ENCODE measurements around the gene TSC1.
"Not testable (repeated sequence)": the region's sequence is repeated elsewhere in the genome, so short reads cannot be mapped to it uniquely, and the experiment has no call there.

The TSC1 gene

DNA sequence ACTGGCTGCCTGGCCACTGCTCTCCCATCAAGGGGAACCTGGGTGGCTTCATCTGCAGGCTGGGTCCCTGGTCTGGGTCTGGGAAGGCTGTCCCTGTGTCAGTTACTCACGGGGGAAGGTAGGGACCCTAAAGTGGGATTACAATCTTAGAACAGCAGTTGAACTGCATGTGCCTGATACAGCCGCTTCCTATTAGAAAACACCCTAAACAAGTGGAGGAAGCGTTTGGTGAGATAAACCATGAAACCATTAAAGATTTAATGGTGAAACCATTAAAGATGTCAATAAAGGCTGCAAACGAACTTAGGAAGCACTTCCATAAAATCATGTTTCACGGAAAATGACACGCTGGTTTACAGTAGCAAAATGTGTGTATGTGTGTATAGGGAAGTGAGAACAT, 31.5 kb upstream of the TSC1 start:
- no peak for DNase-seq

DNA sequence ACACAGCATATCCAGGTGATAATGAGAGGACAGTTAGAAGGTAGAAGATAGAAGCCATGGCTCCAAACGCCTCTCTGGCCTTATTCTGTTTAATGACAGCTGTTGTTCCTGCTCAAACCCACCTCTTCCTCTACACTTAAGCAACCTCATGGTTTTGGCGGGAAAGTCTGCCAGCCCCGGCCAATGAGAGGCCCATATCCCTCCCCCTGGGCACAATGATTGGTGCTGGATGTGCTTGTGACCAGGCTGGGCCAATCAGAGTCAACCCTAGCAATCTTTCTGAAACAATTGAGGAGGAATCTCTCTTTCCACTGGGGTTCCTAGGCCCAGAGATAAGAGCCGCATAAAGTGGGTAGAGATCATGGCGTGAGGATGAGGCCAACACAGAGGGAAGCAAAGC, 29.3 kb upstream of the TSC1 start:
- DNase-seq, result no peak

DNA sequence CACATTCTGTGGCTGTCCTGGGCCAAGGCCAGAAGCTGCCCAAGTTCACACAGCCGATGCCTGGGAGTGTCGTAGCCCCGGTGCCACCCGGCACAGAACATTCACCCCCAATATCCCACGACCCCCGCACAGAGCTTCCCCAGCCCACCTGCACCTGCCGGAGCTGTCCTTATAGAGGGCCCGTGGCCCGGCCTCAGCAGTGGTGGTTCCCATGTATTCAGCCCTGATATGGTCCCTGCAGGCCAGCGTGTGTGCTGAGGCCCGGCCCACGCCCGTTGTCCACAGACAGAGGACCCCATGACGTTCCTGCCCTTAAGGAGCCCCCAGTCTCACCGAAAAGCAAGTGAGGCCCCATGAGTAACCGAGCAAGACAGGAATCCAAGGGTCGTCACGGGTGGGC, 28.8 kb upstream of the TSC1 start:
- DNase-seq, result no peak

DNA sequence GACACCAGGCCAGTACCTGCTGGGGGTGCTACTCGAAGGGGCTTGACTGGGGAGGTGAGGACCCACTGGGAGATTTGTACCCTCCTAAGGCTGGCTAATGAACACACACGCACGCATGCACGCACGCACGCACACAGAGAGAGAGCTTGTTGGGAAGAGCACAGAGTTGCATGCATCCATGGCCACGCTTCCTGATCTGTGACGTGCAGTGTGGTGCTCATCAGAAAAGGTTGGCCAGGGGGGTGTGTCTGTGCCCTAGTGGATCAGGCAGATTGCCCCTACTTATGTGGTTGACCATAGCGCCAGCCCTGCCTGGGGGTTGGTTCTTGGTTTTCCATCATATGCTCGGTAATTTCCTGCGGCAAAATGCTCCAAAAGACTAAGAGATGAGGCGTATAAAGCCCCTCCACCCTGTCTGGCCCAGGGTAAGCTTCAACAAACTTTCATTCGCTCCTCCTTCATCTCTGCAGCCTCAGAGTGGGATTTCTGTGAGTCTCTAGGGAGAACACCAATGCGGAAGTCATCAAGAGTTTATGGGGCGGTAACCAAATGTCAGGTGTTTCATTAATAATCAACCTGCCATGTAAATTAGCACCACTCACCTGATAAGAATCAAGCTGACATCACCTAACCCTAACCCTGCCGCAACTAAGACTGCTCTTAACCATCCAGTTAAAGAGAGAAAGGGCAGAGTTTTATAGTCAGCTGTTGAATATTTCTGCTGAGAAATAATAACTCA, 26.1 kb upstream of the TSC1 start:
- no peak for DNase-seq

DNA sequence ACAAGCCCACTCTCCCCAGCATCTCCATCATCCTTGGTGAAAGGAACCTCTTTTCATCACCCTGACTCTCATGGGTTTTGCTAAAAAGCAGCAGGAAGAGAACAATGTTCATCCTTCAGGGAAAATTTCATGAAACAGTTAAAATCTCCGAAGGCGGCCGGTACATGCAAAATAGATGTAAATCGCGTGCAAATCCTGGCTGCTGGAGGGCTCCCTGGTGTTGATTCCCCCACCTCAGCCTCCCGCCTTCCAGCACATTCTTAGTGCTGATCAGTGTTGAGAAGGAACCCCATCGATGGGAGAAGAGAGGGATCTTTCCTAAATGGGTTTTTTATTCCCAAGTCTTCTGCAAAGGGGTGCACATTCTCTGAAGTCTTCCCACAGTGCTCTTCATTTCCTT, 25.4 kb upstream of the TSC1 start:
- DNase-seq, result no peak

DNA sequence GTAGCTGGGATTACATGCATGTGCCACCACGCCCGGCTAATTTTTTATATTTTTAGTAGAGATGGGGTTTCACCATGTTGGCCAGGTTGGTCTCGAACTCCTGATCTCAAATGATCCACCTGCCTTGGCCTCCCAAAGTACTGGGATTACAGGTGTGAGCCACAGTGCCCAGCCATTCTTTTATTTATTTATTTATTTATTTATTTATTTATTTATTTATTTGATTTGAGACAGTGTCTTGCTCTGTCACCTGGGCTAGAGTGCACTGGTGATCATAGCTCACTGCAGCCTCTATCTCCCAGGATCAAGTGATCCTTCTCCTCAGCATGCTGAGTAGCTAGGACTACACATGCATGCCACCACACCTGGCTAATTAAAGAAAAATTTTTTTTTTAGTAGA, 23.5 kb upstream of the TSC1 start:
- not testable (repeated sequence) for DNase-seq

DNA sequence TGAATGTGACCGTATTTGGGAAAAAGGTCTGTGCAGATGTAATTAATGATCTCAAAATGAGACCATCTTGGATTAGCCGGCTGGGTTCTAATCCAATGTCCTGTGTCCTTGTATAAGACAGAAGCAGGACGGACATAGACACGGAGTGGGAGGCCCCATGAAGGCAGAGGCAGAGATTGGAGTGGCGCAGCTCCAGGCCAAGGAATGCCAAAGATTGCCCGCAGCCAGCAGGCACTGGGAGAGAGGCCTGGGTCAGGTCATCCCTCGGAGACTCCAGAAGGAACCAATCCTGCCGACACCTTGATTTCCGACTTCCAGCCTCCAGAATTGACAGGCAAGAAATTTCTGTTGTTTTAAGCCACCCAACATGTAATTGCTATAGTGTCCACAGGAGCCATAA, 21.1 kb upstream of the TSC1 start:
- no peak for DNase-seq

DNA sequence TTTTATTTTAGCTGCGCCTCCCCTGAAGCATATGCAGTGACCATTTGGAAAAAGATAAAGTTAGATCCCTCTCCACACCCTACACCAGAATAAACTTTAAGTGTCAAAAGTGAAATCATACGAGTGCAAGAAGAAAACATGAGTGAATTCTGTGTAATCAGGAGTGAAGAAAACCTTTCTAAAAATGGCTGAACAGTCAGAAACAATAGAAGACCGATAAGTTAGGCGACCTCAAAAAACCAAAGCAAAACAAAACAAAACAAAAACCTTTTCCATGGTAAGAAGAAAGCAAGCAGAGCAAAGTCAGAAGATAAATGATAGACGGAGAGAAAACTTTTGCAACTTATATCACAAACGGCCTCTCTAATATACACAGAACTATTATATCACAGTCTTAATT, 16.6 kb upstream of the TSC1 start:
- DNase-seq, result no peak

DNA sequence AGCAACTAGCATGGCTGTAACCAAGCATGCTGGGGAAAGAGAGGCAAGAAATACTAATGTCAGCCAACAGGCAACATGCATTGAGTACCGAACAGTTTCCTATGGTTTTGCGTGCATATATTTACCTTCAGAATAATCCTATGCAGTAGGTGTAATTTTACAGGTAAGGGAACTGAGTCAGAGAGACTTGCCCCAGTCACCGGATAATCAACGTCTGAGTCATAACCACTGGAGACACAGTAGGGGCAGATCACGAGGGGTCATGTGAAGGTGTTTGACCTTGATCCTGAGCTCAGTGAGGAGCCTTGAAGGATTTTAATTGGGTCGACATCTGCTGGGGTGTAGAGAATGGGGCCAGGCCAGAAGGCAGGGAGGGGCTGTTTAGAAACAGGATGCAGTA, 13.4 kb upstream of the TSC1 start:
- DNase-seq, result no peak

DNA sequence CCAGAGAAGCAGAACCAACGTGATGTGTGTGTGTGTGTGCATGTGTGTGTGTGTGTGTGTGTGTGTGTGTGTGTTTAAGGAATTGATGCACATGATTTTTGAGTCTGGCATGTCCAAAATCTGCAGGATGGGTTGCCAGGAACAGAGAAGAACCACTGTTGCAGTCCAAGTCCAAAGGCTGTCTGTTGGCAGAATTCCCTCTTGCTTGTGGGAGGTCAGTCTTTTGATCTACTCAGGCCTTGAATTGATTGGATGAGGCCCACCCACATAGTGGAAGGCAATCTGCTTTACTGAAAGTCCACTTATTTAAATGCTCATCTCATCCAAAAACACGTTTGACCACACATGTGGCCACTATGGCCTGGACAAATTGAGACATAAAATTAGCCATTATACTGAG, 11.4 kb upstream of the TSC1 start:
- no peak for DNase-seq

DNA sequence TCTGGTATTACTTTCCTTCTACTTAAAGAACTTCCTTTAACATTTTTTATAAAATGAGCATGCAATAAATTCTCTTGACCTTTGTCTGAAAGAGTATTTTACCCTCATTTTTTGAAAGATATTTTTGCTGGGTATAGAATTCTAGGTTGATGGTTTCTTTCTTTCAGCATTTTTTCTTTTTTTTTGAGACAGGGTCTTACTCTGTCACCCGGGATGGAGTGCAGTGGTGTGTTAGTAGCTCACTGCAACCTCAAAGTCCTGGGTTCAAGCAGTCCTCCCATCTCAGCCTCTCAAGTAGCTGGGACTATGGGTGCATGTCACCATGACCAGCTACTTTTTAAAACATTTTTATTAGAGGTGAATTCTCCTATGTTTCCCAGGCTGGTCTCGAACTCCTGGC, 10.7 kb upstream of the TSC1 start:
- DNase-seq, result no peak

DNA sequence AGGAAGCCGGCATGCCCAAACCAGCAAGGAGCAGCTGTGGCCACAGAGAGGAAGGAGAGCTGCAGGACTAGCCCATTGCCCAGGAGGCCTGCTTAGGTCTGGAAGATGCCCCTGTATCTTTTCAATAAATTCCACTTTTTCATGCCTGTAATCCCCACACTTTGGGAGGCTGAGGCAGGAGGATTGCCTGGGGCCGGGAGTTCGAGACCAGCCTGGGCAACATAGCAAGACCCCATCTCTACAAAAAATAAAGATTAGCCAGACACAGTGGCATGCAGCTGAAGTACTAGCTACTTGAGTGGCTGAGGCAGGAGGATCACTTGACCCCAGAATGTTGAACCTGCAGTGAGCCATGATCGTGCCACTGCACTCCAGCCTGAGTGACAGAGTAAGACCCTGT, 5.3 kb upstream of the TSC1 start:
- DNase-seq, result no peak

DNA sequence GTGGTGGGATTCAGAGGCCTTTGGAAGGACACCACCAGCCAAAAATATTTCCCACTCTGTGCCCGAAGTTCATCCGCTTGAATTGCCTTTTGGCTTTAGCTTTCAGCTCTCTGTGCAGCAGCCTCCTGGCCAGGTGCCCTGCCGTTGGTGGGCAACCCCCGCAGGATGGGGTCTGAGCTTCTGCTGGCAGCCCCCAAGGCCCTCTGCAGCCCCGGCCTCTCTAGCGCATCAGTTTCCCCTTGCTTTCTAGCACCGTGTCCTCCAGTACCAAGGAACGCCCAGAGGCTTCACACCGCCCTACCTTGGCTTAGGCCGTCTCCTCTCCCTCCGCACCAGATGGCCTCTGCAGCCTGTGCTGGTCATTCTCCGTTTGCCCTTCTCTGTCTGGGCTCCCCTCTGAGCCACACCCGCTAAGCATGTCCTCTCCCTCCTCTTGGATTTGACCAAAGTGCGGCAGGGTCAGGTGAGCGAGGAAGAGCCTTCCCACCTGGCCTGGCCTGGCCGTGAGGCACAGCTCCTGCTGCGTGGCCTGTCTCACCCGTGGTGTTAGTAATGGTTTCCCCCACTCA, 4.2 kb upstream of the TSC1 start:
- DNase-seq, result no peak

DNA sequence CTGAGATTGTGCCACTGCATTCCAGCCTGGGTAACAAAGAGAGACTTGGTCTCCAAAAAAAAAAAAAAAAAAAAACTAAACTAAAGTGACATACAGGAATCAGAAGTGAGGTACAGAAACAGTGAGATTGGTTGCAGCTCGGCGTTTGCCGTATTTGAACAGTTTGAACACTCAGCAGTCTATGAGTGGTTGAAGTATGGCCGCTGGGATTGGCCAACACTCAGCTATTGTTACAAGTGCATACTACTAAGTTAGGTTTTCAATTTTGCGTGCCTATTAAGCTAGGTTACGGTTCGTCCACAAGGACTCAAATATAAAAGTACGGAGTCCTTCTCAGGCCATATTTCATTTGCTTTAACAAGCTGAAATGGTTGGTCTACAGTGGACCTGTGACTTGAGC, 3.3 kb upstream of the TSC1 start:
- DNase-seq, result no peak

DNA sequence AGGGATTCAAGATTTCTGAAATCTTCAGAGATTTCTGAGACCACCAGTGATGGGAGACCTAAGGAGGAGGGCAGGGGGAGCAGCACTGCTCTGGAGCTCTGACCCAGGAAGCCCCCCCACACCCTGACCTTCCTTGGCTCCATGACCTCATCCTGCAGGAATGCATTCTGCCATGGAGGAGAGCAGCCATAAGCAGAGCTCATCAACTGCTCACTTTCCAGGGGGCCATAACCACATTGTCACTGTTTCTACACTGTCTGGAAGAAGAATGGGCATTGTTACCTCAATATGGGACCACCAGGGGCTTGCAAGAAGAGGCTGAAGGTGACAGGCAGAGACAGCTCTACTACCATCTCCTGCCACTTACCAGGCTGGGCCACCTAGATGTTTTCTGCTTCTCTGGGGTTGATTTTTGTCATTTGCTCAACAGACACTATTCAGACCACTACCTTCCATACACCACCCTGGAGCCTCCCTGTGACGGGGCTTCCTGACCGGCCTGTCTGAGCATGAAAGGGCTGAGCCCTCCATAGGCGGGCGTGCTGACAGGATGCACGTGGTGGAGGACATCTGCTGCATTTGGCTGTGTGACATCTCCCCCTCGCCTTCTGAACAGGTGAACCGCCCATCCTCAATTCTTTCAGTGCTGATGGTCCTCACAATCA, 2.3 kb upstream of the TSC1 start:
- no peak for DNase-seq

DNA sequence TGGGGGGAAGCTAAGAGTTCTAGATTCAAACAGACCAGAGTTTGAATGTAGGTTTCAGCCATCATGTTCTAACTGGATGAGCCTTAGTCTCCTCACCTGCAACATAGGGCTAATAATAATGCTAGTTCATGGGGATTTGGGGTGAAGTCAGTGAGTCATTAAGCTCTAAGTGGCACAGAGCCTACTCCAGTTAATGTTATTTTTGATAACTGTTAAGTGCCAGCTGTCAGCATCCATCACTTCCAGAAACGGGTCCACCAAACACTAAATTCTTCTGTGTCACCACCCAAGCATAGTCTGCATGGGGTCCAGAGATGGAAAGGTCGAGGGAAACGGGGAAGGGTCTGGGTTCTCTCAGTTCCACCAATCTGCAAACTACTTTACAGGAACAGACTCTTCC, 1.8 kb upstream of the TSC1 start:
- DNase-seq, result no peak

DNA sequence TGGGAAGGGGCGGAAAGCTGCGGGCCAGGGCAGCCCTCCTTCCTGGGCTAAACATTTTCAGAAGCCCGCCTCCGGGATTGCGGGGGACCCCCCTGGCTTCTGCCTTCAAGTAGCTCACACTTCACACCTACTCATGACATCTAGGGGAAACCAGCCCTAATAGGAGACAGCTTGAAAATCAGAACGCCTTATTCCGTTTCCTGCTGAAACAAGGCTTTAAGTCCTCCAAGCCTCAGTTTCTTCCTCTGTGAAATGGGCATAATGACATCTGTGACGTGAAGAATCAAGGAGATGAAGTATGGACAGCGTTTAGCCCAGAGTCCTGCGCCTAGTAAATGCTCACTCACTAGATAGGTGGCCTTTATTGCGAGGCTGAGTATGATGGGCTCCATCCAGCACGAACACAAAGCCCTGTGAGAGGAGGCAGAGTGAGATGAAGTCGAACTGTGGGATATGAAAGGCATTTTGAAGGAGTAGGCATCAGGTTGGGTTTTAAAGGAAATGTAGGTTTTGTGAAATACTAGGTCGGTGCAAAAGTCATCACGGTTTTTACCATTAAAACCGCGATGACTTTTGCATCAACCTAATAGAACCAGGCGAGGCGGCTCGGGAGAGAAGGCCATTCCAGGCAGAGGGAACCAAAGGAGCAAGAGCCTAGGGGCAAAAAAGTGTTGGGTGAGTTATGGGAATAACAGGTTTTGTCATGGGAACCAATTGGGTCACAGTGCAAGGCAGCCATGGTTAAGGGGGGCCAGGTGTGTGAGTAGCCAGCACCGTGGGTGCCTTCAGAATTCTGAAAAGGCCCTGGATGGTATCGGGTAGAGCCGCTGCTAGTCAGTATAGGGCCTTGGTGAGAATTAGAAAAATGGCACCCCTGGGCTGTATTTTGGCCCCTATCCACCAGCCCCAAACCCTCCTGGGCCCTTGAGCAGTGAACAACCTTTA, 1.0 kb upstream of the TSC1 start:
- DNase-seq, result no peak

DNA sequence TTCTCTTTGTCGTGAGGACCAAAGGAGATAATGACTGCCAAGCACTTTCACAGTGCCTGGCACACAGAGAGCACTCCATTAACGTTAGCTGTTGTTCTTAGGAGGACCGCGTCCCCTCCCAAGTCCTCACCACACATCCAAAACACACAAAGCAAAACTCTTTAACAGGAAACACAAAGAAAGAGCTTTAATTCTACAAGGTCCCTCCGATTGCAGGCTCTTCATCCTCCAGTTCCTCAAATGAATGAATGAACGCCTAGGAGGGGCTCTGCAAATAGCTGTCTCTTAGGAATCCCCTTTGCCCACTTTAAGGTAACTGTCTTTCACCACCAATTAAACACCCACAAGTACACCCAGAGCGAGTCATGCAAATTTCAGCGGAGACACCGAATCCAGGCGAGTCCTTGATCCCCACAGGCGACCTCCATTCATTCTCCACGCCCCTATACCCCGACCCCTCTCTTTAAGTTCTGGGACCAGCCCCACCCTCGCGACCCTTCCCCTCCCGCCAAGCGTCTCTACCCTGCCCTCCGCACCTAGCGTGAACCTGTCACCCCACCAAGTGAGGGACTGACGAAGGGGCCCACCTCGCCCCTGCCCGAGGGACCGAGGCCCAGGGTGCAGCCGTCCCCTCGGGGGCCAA, 644 bp downstream of the TSC1 start:
- DNase-seq, result no peak

DNA sequence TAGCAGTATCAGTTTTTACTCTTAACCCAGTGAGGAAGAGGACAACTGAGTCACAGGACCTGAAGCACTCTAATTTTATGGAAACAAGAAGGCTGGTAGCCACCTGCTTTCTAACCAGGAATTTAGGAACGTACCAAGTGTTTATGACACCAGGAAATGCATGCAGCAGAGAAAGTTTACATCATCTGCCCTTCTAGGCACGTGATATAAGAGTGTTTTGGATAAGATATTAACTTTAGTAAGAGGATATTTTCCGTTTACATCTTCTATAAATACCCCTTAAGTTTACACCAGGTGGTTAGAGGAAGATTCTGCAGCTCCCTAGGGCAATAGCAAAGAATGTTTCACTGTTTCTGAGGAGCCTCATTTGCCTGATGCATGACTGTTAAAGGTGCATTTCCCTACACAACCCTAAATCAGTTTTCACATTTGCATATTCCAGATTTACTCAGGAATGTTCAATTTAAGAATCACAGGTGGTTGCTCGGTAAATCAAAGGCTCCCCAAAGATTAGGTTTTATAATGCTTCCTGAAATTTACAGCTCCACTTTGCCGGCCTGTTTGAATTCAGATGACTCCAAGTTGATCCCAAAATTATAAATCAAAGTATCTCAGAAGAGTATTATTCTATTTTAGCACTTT, 1.8 kb downstream of the TSC1 start:
- DNase-seq, result no peak

DNA sequence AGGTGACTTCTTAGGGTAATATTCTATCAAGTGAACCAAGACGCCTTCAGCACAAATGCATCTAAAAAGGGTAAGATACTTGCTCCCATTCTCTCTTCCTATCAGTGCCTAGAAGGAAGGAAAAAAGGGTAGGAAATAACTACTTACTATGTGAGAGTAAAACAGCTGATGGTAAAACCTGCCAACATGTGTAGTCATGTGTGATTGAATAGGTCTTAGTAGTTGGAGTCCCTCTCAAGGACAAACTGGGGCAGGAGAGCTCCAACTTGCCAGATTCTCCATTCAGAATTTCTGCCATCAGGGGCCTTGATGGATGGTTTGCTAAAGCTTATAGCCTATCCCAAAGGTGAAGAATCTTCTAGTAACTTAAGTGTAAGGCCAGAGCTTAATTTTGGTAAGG, 5.2 kb downstream of the TSC1 start:
- no peak for DNase-seq

DNA sequence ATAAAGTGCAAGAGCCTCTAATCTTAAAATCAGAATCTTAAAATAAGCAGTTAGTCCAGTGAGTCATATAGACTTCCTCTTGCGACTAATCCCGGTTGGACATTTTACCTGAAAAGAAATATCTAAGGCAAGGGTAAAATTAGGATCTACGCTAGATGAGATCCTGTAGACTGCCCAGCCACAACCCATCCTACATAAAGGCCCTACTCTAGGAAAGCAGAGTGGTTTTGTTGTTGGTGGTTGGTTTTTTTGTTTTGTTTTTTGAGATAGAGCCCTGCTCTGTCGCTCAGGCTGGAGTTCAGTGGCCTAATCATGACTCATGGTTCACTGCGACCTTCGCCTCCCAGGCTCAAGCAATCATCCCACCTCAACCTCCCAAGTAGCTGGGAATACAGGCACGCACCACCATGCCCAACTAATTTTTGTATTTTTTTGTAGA, 6.9 kb downstream of the TSC1 start:
- no peak for DNase-seq

DNA sequence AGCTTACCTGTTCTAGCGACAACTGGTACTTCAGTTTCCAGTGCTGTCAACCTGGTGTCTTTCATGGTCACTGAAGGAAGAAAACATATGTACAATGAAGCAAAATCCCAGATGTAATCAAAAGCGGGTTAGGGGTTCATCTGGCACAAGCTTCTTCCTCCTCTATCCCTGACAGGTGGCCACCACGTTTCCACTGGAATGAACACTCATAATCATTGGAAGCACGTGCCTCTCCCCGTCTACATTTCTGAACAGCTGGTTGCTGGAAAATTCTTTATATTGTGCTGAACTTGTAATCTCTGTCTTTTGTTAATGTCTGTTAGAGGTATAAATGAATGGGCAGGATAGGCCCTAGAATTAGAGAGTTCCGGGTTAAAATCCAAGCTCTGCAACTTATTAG, 9.4 kb downstream of the TSC1 start:
- DNase-seq, result no peak
